GM19328 (cell line): Measurements from ENCODE around the gene RSAD2.
A peak's percentile ranks its signal among the peaks of the same experiment; 100 is the strongest.

Experiments
- ATAC-seq: cut with Tn5 transposase; IDR thresholded peaks from one replicate; pipeline ENCODE4 v1.9.1; 2021; ENCODE audit warnings: mild to moderate bottlenecking, moderate library complexity; ENCODE audit not compliant: unreplicated experiment

RSAD2 gene

GRCh38 chr2:6942848-6943247 lies 65.3 kb downstream of the RSAD2 start:
- ATAC-seq: no peak

- ATAC-seq: no peak
These were observed 65.9 kb downstream of the RSAD2 start for GRCh38 chr2:6943523-6943922.

- no peak for ATAC-seq
These were observed 66.4 kb downstream of the RSAD2 start for GRCh38 chr2:6943971-6944370.

GRCh38 chr2:6944555-6944954 lies 67.0 kb downstream of the RSAD2 start:
- ATAC-seq: no peak

GRCh38 chr2:6945087-6945813 lies 67.7 kb downstream of the RSAD2 start:
- ATAC-seq: peak; percentile 90

- peak; percentile 7 for ATAC-seq
These were observed 68.2 kb downstream of the RSAD2 start for GRCh38 chr2:6945821-6946220.

GRCh38 chr2:6946722-6947121 lies 69.1 kb downstream of the RSAD2 start:
- no peak for ATAC-seq
